Stimulated activated CD8-positive, alpha-beta memory T cell treated with anti-CD3 and anti-CD28 coated beads, Interleukin-7, amount 100 ng/mL, for 4 hours (primary cell): ENCODE measurements around the gene FGB.
"Not testable (repeated sequence)": the region's sequence is repeated elsewhere in the genome, so short reads cannot be mapped to it uniquely, and the experiment has no call there.

Experiments used
- DNase-seq, 2 donors: peaks; one replicate each; pipeline ENCODE4 v3.0.0-alpha.2; 2020; ENCODE audit warnings: low read depth in 2 of 2

The FGB gene

DNA sequence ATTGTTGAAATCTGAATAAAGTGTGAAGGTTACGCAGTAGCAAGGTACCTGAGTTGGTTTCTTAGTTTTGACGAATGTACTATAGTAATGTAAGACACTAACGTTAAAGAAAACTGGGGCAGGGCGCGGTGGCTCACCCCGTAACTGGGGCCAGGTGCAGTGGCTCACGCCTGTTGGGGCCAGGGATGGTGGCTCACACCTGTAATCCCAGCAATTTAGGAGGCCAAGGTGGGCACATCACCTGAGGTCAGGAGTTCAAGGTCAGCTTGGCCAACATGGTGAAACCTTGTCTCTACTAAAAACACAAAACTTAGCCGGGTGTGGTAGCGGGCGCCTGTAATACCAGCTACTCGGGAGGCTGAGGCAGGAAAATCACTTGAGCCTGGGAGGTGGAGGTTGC lies 34.5 kb downstream of the FGB start:
- DNase-seq, result not testable (repeated sequence)

DNA sequence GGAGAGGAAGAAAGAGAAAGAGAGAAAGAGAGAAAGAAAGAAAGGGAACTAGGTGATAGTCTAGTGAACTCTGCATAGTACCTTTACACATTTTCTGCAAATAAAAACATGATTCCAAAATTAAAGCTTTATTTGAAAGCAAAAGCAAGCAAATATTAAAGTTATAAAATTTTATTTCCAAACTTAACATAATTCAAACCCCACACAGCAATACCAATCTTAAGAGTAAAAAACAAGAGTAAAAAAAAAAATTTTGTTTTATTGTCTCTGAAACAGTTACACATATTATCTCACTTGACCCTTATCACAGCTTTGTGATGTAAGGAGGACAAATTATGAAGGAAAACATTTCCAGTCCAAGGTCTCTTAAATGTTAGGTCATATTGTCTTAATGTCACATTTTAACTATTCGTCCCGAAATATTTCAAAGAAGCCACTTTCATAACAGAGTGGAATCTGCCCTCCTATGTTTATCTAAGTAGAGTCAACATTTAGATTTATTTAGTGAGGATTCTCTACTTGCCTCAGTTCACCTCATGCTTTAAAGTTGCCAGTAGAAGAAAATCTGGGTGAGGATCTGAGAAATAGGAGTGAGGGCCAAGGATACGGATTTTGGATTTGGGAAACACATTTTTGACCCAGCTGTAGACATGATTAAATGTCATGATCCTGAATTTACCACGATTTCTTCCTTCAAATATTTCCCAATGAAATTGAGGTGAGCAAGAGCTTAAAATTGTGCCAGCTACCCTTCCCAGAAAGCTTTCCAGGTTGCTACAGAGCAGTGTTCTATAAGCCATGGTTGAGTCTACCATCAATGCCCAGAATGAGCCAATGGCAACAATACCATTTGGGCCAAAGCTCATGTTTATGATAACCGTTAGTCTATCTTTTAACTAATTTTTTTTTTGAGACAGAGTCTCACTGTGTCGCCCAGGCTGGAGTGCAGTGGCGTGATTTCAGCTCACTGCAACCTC lies 35.3 kb downstream of the FGB start:
- no peak for DNase-seq

DNA sequence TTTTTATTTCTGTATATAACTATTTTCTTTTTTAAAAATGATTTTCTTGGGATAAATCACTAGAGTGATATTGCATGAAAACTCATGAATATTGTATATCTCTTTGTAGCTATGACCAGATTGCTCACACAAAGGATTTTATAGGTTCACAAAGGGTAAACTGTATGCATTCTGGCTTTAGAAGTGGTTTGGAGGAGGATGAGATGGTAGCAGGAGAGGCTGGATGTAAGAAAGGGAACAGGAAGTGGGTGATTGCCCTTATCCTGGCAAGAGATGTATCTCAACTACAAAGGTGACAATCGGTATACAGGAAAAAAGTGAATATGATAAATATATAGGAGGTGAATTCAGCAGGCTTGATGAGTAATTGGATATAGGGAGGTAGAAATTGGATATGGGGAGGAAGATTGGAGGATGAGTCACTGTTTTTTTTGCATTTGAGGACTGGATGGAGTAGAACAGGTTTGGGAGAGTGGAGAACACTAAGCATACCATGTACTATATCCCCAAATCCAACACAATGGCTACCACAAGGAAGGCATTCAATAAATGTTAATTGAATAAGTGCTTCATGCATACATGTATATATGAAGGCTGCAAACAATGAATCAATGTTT lies 39.7 kb downstream of the FGB start:
- DNase-seq, result no peak

DNA sequence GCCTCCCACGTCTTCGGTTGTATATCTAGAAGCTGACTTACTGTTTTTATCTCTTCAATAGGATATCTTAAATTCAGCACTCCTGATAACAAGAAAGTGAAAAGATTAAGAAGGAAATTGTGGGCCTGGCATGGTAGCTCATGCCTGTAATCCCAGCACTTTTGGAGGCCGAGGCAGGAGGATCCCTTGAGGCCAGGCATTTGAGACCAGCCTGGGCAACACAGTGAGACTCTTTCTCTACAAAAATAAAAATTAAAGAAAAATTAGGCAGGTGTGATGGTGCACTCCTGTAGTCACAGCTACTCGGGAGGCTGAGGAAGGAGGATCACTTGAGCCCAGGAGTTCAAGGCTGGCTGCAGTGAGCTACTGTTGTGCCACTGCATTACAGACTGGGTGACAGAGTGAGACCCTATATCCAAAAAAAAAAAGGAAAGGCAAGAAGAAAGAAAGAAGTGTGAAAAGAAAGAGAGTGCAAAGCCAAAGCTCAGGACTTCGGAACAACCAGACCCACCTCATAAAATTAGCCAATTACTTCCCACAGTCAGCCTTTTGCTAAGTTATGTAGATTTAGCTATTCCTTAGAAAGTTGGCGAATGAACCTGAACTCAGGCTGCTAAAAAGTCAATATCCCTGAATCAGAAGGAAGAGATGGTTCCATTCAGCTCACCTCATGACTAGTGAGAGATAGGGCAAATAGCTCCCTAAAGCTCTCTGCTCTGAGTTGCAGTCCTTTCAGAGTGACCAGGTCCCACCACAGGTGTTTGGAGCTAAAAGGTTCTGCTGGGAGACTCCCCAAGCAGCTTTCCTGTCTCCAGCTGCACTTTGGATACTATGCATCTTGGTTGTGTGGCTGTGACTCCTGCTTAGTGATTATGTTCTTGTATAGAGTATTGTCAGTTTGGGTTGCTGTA lies 40.5 kb downstream of the FGB start:
- no peak for DNase-seq

DNA sequence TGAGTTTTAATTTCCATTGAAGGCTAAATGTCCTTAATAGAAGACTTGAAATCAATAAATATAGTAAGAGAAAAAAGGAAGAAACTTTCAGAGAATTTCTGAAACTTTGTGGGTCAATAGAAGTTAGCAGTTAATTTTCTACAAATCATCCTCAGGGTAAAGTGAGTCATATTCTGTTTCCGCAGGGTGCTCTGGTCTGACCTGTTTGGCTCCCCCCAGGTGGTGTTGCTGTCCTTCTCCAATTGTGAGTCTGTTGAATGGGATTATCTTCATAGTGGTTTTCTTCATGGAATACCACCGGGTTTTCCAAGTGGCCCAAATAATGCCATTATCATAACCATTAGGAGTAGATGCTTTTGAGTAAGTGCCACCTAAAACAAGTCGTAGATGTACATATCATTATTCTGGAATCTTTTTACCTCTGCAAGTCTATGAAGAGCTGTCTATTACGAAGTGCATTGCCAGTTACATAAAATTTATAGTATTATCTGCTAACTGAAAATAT lies 41.9 kb downstream of the FGB start:
- no peak for DNase-seq

DNA sequence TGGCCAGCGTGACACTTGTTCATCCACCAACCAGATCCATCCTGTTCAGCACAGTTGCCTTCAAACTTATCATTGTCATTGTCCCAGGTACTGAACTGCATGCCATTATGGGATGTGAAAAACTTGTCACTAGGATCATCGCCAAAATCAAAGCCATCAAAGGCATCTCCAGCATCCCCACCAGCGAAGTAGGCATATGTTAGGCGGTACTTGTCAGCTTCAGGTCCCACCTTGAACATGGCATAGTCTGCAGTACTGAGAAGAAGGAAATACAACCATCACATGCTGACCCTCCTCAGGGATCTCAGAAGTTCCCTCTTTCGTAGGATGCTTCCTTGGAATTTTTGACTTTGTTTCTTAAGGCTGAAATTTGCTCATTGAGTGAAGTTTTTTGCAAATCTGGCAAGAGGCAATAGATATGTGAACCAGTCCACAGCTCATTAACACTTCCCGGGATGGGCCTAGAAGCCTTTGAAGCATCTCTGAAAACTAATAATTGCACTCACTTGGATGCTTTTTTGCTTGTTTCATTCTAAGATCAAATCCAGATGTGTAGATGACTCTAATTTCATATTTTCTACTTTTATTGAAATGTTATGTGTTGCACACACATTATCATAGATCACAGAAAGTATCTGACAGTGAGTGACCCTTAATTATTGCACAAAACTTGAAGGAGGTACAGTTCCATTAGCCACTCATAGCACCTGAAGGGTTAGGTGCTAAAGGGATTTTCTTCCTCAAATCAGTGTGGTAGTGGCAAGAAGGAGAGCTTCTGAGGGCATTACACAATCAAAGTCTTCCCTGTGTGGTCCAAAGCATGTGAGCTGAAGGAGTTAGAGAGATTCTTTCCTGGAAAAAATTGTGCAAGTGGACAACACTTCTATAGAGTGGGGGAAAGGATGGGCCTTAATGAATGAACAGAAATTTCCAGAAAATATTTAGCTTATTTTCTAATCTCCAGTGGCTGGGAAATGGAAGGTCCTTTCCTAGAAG lies 44.2 kb downstream of the FGB start:
- DNase-seq, result no peak

DNA sequence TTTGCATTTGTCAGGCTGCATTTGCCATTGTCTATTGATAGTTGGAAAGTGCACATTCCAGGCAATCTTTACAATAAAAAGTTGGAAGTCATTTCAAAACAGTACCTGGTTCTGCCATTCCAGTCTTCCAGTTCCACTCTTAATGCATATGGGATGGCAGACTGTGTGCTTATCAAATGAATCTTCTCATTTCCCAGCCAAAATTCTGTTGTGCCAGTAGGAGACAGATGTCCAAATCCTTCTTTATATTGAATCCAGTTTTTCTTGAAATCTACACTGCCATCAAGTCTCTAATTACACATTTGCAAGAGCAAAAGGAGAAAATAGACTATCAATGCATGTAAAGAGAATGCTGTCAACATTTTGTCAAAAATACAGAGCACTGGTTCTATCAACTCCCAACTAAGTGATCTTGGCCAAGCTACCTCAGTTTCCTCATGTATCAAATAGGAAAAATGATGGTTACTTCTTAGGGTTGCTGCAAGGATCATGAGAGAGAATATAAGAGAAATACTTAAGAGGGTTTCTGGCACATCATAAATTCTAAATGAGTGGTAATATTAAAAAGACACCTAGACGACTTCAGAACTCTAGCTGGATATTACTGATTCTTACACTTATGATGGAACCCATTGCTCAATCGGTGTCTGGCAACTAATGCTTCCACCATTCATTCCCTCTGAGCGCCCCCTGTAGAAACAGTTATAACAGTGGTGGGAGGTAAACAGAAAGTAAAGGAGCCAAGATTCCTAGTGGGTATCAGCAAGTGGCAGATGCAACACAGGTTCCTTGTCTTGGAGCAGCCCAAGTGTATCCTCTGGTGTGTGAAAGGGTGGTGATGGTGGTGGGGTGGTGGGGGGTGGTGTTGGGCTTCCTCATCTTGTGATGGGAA lies 45.8 kb downstream of the FGB start:
- DNase-seq, result no peak

DNA sequence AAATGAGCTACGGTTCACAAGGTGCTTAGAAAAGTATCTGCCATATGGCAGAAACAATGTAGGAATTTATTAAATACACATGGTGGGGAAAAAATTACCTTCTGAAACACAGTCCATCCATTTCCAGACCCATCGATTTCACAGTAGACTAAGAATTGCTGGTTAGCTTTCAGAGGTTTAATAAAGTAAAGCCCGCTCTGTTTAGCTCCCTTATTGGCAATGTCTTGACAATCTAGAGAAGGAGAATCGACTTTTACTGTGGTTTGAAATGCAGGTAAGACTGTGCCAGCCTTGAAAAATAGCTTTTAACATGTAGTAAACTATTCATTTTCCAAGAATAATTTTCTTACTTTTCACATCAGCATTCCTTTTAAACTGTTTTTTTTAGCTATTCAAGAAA lies 46.7 kb downstream of the FGB start:
- DNase-seq, result no peak

DNA sequence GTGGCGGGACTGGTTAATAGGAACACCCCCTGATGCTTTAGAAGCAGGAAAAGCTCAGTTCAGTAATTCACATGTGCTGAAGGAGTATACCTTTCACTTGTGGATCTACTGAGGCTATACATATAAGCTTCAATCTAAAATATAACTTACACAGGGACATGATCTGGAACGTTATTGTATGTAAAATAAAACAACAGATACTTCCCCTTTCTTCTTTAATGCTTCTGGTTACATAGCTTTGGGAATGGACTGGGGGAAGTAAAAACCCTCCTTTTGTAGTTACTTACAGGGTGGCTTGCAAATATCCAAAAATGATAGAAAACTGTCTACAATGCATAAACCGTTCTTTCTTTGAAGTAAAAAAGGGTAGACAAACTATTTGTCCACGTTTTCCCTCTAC lies 47.8 kb downstream of the FGB start:
- DNase-seq, result no peak

DNA sequence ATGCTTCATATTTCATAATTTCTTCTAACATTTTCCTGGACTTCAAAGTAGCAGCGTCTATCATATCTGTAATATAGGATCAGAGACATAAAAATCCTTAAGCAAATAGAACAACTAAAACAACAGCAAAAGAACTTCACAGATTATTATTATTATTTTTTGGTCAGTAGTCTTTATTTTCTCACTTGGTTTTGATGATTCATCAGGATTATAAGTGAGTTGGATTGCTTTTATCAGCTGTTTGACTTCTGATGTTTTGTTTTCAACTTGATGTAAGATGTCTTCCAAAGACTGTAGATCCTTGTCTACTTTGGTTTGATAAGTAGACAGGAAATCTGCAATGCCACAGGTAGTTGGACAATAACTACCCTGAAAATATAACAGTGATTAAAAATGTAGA lies 49.0 kb downstream of the FGB start:
- DNase-seq, result no peak

DNA sequence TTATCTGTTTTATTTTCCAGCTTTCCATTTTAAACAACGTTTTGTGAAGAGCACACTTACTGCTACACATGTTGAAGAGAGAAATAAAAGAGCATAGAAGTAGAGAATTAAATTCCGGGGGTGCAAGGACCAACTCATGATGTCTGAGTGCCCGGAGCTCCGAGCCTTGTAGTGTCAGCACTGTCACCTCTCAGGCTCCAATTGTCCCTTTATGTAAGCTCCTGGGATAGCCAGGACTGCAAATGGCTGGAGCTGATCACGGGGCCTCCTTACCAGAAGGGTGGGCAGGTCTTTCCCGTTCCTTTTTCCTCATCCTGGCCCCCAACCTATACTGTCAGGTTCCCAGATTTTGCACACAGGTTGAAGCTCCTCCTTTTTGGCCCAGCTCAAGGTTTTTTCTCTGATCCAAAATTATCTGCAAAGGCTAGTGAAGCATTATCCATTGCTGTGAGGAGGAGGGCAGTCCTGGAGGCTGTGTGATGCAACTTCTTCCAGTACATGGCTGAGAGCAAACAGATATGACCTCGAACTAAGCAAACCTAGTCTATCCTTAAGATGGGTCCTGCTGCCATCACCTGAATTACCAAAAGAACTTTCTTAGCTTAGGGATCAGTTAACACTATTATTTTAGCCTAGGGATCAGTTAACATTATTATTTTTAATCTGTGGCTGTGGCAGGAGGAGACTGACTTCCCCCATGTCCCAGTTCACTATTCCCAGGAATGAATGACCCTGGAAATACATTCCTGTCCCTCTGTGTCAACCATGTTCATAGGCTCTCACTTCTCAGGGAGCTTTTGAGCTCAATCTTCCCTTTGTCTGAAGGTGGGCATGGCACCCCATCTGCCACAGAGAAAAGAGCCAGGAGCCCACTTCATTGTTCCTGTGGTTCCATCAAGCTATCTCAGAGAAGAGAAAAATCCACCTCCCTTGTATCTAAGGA lies 49.9 kb downstream of the FGB start, which contains the start of gene FGG:
Gene FGG (minus strand): TSS at position 185 of the 943 bp plus-strand sequence. CDS start 47 bp downstream, at position 138.
- no peak for DNase-seq

DNA sequence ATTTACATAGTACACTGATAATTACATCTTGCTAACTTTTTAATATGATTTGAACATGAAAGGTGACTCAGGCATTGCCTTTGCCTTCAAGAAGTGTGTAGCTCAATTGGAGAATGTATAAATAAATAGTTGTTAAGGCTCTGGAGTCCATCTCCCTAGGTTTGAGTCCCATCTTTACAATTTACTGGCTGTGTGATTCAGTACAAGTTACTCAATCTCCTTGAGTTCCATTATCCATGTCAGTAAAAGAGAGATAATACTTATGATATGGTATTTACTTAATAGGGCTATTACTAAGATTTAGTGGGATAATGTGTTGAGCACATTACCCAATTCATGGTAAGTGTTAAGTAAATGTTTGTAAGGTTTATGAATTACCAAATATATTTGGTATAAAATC lies 51.5 kb downstream of the FGB start:
- no peak for DNase-seq

DNA sequence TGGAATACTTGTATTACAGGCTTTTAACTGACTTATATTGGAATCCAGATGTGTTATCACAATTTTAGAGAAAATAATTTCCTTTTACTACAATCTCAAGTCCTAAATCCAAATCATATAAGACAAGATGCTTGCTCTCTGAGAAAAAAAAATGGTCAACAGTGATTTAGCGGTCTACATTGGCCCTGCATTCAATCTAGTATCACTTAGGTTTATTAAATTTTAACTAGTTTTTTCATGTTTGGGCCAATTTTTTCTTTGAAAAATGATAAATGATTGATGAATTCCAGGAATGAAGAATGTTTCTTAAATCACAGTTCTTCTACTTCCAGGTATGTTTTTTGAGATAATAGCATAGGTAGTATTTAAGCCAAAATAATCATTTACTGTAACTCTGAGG lies 52.4 kb downstream of the FGB start:
- DNase-seq, result no peak

DNA sequence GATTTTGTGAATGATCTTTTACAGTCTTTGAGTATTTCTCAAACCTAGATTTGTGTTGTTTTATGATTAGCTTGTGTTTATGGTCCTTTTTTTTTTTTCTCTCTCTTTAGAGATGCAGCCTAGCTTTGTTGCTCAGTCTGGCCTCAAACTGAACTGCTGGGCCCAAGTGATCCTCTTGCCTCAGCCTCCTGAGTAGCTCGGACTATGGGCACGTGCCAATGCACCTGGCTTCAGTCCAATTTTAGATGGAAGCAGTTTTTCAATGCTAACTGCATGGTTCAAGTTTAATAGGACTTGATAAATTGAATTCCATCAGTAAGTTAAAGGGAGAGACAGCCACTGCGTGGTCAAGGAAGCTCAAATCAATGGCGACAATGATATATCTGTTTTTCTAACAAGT lies 53.5 kb downstream of the FGB start:
- DNase-seq, result no peak

DNA sequence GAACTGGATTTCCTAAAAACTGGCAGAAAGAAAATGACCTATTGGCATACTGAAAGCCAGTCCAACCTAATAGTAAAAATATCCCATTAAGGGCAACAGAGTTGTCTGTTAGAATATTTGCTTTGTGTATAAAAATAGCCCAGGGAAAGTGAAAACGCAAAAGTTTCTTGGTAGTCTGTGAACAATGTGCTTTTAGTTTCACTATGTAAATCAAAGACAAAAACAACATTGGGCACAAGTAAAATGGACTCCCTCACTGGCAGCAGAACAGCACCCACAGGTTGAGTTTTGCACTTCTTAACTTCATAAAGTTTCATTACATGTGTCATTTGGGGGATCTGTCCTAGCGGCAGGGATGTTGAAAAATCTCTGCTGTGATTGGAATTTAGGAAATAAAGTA lies 53.9 kb downstream of the FGB start:
- DNase-seq, result no peak

DNA sequence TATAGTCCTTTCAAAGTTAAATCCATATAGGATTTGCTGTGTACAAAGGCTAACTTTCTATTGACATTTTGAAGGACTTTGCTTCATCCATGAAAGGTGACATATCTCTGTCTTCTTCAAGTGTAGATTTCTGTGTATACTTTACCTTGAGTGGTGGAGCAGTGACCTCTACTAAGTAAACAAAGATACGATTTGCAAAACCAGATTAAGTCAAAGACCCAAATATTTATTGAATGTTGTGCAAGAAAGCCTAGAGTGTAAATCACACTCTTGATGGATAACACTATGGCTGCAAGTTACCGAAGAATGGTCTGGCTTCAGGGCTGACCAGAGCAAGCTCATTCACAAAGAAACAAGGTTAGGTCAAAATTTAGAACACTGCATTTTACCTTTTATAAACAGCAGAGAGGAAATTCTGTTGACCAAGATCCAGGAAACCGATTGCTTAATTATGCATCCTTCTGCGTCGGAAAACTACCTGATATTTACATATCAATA lies 55.1 kb downstream of the FGB start:
- DNase-seq, result no peak

DNA sequence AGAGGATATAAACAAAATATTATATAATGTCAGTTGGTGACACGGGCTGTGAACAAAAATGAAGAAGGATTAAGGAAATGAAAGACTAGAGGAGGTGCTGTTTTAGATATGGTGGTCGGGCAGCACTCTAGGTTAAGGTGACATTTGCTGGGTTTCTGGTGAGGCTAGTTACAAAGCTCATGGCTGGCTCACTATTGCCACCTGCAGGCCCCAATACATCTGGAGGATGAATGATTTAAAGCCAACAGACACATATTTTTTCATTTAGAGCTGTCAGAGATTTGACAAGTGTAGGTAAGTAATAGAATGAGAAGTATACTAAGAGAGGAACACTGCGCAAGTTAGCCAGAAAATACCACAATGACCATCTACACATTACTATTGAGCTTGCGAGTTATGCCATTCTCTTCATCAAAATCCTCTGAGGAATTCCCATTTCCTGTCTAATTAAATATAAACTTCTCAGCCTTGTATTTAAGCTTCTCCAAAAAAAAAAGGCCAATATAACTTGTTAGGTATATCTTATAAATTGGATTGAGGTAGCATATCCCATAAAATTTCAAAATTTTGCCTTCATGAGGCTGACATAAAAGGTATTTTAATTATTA lies 56.0 kb downstream of the FGB start:
- DNase-seq, result peak in 1 of 2 donors; percentile 5

DNA sequence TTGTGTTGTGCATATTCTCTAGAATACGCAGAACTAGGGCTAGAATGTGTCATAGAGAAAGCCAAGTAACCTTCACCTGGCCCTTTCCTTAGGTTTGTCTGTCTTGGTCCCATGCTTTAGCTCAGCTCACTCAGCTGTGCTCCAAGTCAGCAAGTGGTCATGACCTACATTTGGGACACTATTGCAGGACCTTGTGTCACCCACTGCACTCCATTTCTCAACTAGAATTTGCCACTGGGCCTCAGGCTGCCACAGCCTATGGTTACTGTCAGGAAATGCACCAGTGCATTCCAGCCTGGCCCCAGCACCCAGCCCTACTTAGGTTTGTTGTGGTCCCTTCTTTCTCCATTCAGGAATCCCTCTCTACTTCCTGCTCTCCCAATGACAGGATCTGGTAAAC lies 57.3 kb downstream of the FGB start:
- no peak for DNase-seq
